Epithelial cell of esophagus (primary cell): ENCODE results near the gene CRTAC1.

Experiments
- DNase-seq: peaks from one replicate; pipeline ENCODE4 v3.0.0; 2010; ENCODE audit warnings: low read depth
- H3K4me3 ChIP-seq: 2 replicates; pipeline ENCODE4 v1.5.1; 2011; ENCODE audit warnings: mild to moderate bottlenecking, low read length, control low read depth
- CTCF ChIP-seq: IDR thresholded peaks from 2 replicates; pipeline ENCODE4 v1.5.1; 2011; ENCODE audit warnings: low read depth, mild to moderate bottlenecking, low read length, control low read depth, inconsistent platforms; ENCODE audit not compliant: insufficient read depth; ENCODE audit errors: missing control alignments

The CRTAC1 gene

GRCh38 chr10:97882142-97883091 is 148.0 kb downstream of the CRTAC1 start:
- TF ChIP-seq CTCF = no peak
- H3K4me3 ChIP-seq = no peak overlapping the region
- DNase-seq = peak; percentile 92

- TF ChIP-seq CTCF = no peak
- DNase-seq = no peak
These were observed 150.3 kb downstream of the CRTAC1 start for GRCh38 chr10:97880109-97880508.

GRCh38 chr10:97879241-97879640 is 151.2 kb downstream of the CRTAC1 start:
- H3K4me3 ChIP-seq = no peak overlapping the region
- DNase-seq = no peak
- no peak for TF ChIP-seq CTCF

More at GRCh38 chr10:97880109-97880508, 150.3 kb downstream of the CRTAC1 start:
- H3K4me3 ChIP-seq = no peak overlapping the region

GRCh38 chr10:97876402-97876801 is 154.0 kb downstream of the CRTAC1 start:
- no peak for TF ChIP-seq CTCF
- H3K4me3 ChIP-seq = no peak overlapping the region
- no peak for DNase-seq

- no peak for DNase-seq
- H3K4me3 ChIP-seq = no peak overlapping the region
- no peak for TF ChIP-seq CTCF
These were observed 155.0 kb downstream of the CRTAC1 start for GRCh38 chr10:97875391-97875790.

GRCh38 chr10:97874332-97874731 is 156.1 kb downstream of the CRTAC1 start:
- no peak overlapping the region for H3K4me3 ChIP-seq
- TF ChIP-seq CTCF = no peak
- DNase-seq = no peak

- no peak for TF ChIP-seq CTCF
- no peak for DNase-seq
These were observed 156.9 kb downstream of the CRTAC1 start for GRCh38 chr10:97873569-97873968.

More at GRCh38 chr10:97873569-97873968, 156.9 kb downstream of the CRTAC1 start:
- no peak overlapping the region for H3K4me3 ChIP-seq
